Testis (tissue), 3 donors: ENCODE results near the gene MYOM3. TPM values are rescaled to one million over a fixed set of nuclear protein-coding genes. Genes with fewer than 3 reads are reported as not detected.
A peak's percentile ranks its signal among the peaks of the same experiment; 100 is the strongest.

Experiments
- DNase-seq: peaks from one replicate; pipeline ENCODE4 v3.0.0-alpha.2; 2019
- H3K27ac ChIP-seq, 2 donors: fragments of 200-600 bp; sonication (generic); one replicate each; pipeline ENCODE4 v1.5.1; 2019
- H3K27me3 ChIP-seq: fragments of 200-600 bp; sonication (generic); one replicate; pipeline ENCODE4 v1.5.1; 2019
- H3K36me3 ChIP-seq: fragments of 200-600 bp; sonication (generic); one replicate; pipeline ENCODE4 v1.5.1; 2017; ENCODE audit warnings: low read depth; ENCODE audit errors: missing control alignments
- H3K4me1 ChIP-seq: fragments of 200-600 bp; sonication (generic); one replicate; pipeline ENCODE4 v1.5.1; 2019
- H3K4me3 ChIP-seq, 2 donors: fragments of 200-600 bp; sonication (generic); one replicate each; pipeline ENCODE4 v1.5.1; 2017 to 2019
- H3K9me3 ChIP-seq: fragments of 200-600 bp; sonication (generic); one replicate; pipeline ENCODE4 v1.5.1; 2017
- CTCF ChIP-seq, 3 experiments: fragments of 450-650 bp in 2 of 3; fragments of 200-600 bp in 1 of 3; sonication (generic) in 1 of 3; IDR thresholded peaks; one replicate each; pipeline ENCODE4 v1.5.1; 2016 to 2019; ENCODE audit warnings: antibody characterized with exemption in 3 of 3, mild to moderate bottlenecking in 2 of 3, moderate library complexity in 1 of 3
- POLR2A ChIP-seq: fragments of 450-650 bp; IDR thresholded peaks from one replicate; pipeline ENCODE4 v1.6.1; 2017; ENCODE audit warnings: antibody characterized with exemption, mild to moderate bottlenecking, moderate library complexity
- WGBS, 2 donors: methylation state at CpG; one replicate each; pipeline ENCODE4 v1.1.5; 2018; 5-methylcytosine and 5-hydroxymethylcytosine counted together
- intact Hi-C: fragments of 100-400 bp; cut with DNase I; formaldehyde crosslinking; loops from one replicate; pipeline ENCODE4 v1.15.1; 2023; ENCODE audit warnings: low total_unique reads
- polyA plus RNA-seq: library from polyadenylated mRNA; stranded (reverse); fragments of 350-450 nt; fragmentation: Illumina TruSeq; extraction: RNeasy Lipid Tissue Mini Kit (QIAGEN cat#74804); gene quantifications from one replicate; pipeline ENCODE4 v1.2.3, GENCODE V29; 2014; ENCODE audit warnings: low read depth, low replicate concordance; ENCODE audit not compliant: insufficient read depth
- total RNA-seq, 2 donors: library from RNA; depleted of rRNA; stranded (reverse); fragments of >200 nt; gene quantifications; one replicate each; pipeline ENCODE4 v1.2.3, GENCODE V29; 2016

The MYOM3 gene
- total and polyA plus RNA-seq, 3 donors from 2014 or later: 22.4 to 39.5 (median 26.8) TPM

DNA sequence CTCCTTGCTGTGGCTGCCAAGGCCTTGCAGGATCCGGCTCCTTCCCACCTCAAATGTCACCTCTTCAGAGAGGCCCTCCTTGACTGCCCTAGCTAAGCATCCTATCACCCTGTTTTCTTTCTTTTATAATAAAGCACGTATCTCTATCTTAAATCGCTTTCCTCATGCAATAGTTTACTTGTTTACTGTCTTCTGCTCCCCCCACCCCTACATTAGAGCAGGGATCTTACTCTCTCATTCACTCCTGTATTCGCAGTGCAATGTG, 36.4 kb downstream of the MYOM3 start:
- Histone ChIP-seq H3K4me3 (no peak overlapping the region), H3K4me1 (no peaks in the 10 kb centered on the region), H3K36me3 (no peaks in the 10 kb centered on the region), H3K27me3 (no peaks in the 10 kb centered on the region), H3K27ac (no peak overlapping the region), H3K9me3 (no peaks in the 10 kb centered on the region)
- no peak for DNase-seq
- TF ChIP-seq CTCF (IDR thresholded peaks at IDR 0.05): no peak
- TF ChIP-seq POLR2A: no peak
- intact Hi-C loops: no loop called here
- 90 to 94% methylated on average over 4 of the region's 4 CpGs for WGBS, 2 donors

DNA sequence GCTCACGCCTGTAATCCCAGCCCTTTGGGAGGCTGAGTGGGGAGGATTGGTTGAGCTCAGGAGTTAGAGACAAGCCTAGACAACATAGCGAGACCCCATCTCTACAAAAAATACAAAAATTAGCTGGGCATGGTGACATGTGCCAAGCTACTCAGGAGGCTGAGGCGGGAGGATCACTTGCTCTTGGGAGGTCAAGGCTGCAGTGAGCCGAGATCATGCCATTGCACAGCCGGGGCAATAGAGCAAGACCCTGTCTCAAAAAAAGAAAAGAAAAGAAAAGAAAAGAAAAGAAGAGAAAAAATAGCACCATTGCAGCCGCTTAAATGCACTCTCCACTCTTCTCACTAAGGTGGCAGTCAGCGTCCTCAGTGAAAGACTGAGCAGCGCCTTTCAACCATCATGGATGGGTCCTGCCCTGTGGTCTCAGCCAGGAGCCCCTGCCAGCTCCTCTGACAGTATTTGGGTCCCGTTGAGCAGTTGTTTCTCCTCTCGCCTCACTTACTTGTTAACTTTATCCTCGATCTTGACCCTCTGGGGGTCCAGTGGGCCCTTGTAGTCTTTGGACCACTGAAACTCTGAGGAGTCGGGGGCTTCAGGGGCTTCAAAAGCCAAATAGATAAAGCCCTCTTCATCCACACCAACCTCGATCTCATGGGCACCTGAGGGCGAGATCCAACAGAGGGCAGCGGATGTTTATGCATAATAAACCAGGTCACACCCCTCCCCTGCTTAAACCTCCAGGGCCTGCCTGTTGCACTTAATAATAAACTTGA, 36.9 kb downstream of the MYOM3 start:
- intact Hi-C loops: no loop called here
- Histone ChIP-seq H3K4me3 (no peak overlapping the region), H3K27ac (no peak overlapping the region), H3K36me3 (no peaks in the 10 kb centered on the region), H3K9me3 (no peaks in the 10 kb centered on the region), H3K27me3 (no peaks in the 10 kb centered on the region), H3K4me1 (no peaks in the 10 kb centered on the region)
- WGBS, 2 donors: 85 to 92% methylated on average over 15 of the region's 15 CpGs
- no peak for DNase-seq
- TF ChIP-seq POLR2A (no peak), CTCF (IDR thresholded peaks at IDR 0.05) (no peak)

- H3K36me3 ChIP-seq: no peaks in the 10 kb centered on the region
- no peaks in the 10 kb centered on the region for H3K9me3 ChIP-seq
- no peaks in the 10 kb centered on the region for H3K27me3 ChIP-seq
- no peaks in the 10 kb centered on the region for H3K4me1 ChIP-seq
- TF ChIP-seq CTCF (IDR thresholded peaks at IDR 0.05) (no peak), POLR2A (no peak)
- no peak overlapping the region for H3K27ac ChIP-seq
- no peak overlapping the region for H3K4me3 ChIP-seq
- 70 to 74% methylated on average over 5 of the region's 5 CpGs for WGBS, 2 donors
- no peak for DNase-seq
- intact Hi-C loops: no loop called here
Measured at GRCh38 chr1:24074196-24074595, 37.7 kb downstream of the MYOM3 start.

GRCh38 chr1:24071941-24072340, 40.0 kb downstream of the MYOM3 start:
- Histone ChIP-seq H3K9me3 (no peaks in the 10 kb centered on the region), H3K4me1 (no peaks in the 10 kb centered on the region), H3K4me3 (no peak overlapping the region), H3K27me3 (no peaks in the 10 kb centered on the region), H3K36me3 (no peaks in the 10 kb centered on the region), H3K27ac (no peak overlapping the region)
- intact Hi-C loops: no loop called here
- TF ChIP-seq POLR2A (no peak), CTCF (IDR thresholded peaks at IDR 0.05) (no peak)
- 84 to 100% methylated on average over 3 to 7 of the region's 7 CpGs for WGBS, 2 donors
- DNase-seq: no peak

DNA sequence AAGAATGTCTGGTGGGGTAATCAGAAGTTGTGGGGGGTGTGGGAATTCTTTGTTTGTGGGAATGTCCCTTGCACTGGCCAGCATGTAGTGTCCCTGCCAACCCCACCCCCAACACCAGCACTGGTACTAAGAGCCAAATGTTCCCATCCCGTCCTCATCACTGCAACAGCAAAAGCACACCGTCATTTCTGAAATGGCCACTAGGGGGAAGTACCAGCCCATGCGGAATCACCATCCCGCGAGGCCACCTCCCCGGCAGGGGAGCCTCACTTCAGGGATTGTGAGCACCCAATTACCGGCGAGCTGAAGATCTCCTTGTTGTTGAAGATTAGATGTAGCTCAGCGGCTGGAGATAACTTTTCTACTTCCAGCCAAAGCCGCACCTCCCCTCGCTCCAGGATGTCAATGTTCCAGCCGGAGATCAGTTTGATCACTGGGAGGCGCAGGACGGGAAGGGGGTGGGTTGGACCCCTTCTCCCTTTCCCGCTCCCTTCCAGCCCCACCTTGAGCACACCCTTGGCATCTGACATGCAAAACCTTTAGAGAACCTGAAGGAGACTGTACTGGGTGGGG, 41.0 kb downstream of the MYOM3 start:
- Histone ChIP-seq H3K27me3 (no peaks in the 10 kb centered on the region), H3K9me3 (no peaks in the 10 kb centered on the region), H3K36me3 (no peaks in the 10 kb centered on the region), H3K4me1 (no peaks in the 10 kb centered on the region), H3K27ac (no peak overlapping the region), H3K4me3 (no peak overlapping the region)
- WGBS, 2 donors: 10% methylated on average over 15 of the region's 15 CpGs
- intact Hi-C loops: no loop called here
- DNase-seq: peak; percentile 94
- TF ChIP-seq CTCF (IDR thresholded peaks at IDR 0.05): peak; percentile 95 to 97 (median 96)
- no peak for TF ChIP-seq POLR2A
